HEK293 (cell line): ENCODE results near the gene AGO3.

Experiments
- GLIS1 ChIP-seq: fragments of 450-650 bp; formaldehyde crosslinking; IDR thresholded peaks from 2 replicates; pipeline ENCODE4 v1.5.1; 2016; ENCODE audit warnings: missing biosample characterization, missing genetic modification characterization
- HOXA7 ChIP-seq: sonication (generic); formaldehyde crosslinking; IDR thresholded peaks from 2 replicates; pipeline ENCODE4 v1.8.1; 2022; ENCODE audit warnings: missing genetic modification reagents, borderline replicate concordance
- HOXD13 ChIP-seq: sonication (generic); formaldehyde crosslinking; IDR thresholded peaks from 2 replicates; pipeline ENCODE4 v1.8.0; 2022; ENCODE audit warnings: missing genetic modification reagents, borderline replicate concordance
- KLF1 ChIP-seq: fragments of 450-650 bp; formaldehyde crosslinking; IDR thresholded peaks from 2 replicates; pipeline ENCODE4 v1.5.1; 2016; ENCODE audit warnings: missing biosample characterization, missing genetic modification characterization
- KLF8 ChIP-seq: fragments of 450-650 bp; formaldehyde crosslinking; IDR thresholded peaks from 2 replicates; pipeline ENCODE4 v1.5.1; 2016; ENCODE audit warnings: missing biosample characterization, missing genetic modification characterization
- SALL2 ChIP-seq: fragments of 450-650 bp; formaldehyde crosslinking; IDR thresholded peaks from 2 replicates; pipeline ENCODE4 v1.5.0; 2017; ENCODE audit warnings: missing biosample characterization, mild to moderate bottlenecking, missing genetic modification characterization, borderline replicate concordance
- YY1 ChIP-seq: fragments of 450-650 bp; formaldehyde crosslinking; IDR thresholded peaks from 2 replicates; pipeline ENCODE4 v1.5.1; 2018; ENCODE audit warnings: missing biosample characterization, missing genetic modification characterization
- ZBTB1 ChIP-seq: fragments of 450-650 bp; formaldehyde crosslinking; IDR thresholded peaks from 2 replicates; pipeline ENCODE4 v1.5.1; 2016; ENCODE audit warnings: missing biosample characterization, missing genetic modification characterization
- ZNF138 ChIP-seq: fragments of 450-650 bp; formaldehyde crosslinking; IDR thresholded peaks from 2 replicates; pipeline ENCODE4 v1.5.1; 2016; ENCODE audit warnings: missing biosample characterization, missing genetic modification characterization, borderline replicate concordance
- ZNF157 ChIP-seq: fragments of 450-650 bp; formaldehyde crosslinking; IDR thresholded peaks from 2 replicates; pipeline ENCODE4 v1.5.1; 2016; ENCODE audit warnings: missing biosample characterization, missing genetic modification characterization
- ZNF16 ChIP-seq: fragments of 450-650 bp; formaldehyde crosslinking; IDR thresholded peaks from 2 replicates; pipeline ENCODE4 v1.5.1; 2016; ENCODE audit warnings: low read depth, missing biosample characterization, missing genetic modification characterization
- ZNF175 ChIP-seq: fragments of 450-650 bp; formaldehyde crosslinking; IDR thresholded peaks from 2 replicates; pipeline ENCODE4 v1.5.1; 2016; ENCODE audit warnings: missing biosample characterization, missing genetic modification characterization
- ZNF248 ChIP-seq: fragments of 450-650 bp; formaldehyde crosslinking; IDR thresholded peaks from 2 replicates; pipeline ENCODE4 v1.5.1; 2017; ENCODE audit warnings: missing biosample characterization, missing genetic modification characterization
- ZNF341 ChIP-seq: fragments of 450-650 bp; formaldehyde crosslinking; IDR thresholded peaks from 2 replicates; pipeline ENCODE4; 2016; ENCODE audit warnings: low read depth, missing biosample characterization, missing genetic modification characterization
- ZNF37A ChIP-seq: fragments of 450-650 bp; IDR thresholded peaks from 2 replicates; pipeline ENCODE4 v1.5.1; 2018; ENCODE audit warnings: missing biosample characterization, missing genetic modification characterization
- ZNF510 ChIP-seq: fragments of 450-650 bp; formaldehyde crosslinking; IDR thresholded peaks from 2 replicates; pipeline ENCODE4 v1.5.1; 2018; ENCODE audit warnings: mild to moderate bottlenecking, missing genetic modification characterization, missing biosample characterization; ENCODE audit not compliant: insufficient replicate concordance
- ZNF544 ChIP-seq: fragments of 450-650 bp; formaldehyde crosslinking; IDR thresholded peaks from 2 replicates; pipeline ENCODE4 v1.5.0; 2017; ENCODE audit warnings: missing biosample characterization, missing genetic modification characterization
- ZNF555 ChIP-seq: fragments of 450-650 bp; formaldehyde crosslinking; conservative IDR thresholded peaks from 2 replicates; pipeline ENCODE4 v1.5.1; 2017; ENCODE audit warnings: missing biosample characterization, mild to moderate bottlenecking, missing genetic modification characterization, inconsistent platforms
- ZNF837 ChIP-seq: fragments of 450-650 bp; formaldehyde crosslinking; IDR thresholded peaks from 2 replicates; pipeline ENCODE4 v1.5.1; 2016; ENCODE audit warnings: missing biosample characterization, missing genetic modification characterization
- TF ChIP-seq, protein P1 (sequence below): fragments of 450-650 bp; formaldehyde crosslinking; IDR thresholded peaks from 2 replicates; pipeline ENCODE4 v1.5.1; 2016; ENCODE audit warnings: missing biosample characterization, missing genetic modification characterization
- TF ChIP-seq, protein P2 (sequence below): fragments of 450-650 bp; formaldehyde crosslinking; IDR thresholded peaks from 2 replicates; pipeline ENCODE4 v1.5.1; 2016; ENCODE audit warnings: missing biosample characterization, missing genetic modification characterization
- TF ChIP-seq, protein P3 (sequence below): fragments of 450-650 bp; formaldehyde crosslinking; conservative IDR thresholded peaks from 2 replicates; pipeline ENCODE4 v1.5.1; 2016; ENCODE audit warnings: low read depth, missing biosample characterization, missing genetic modification characterization
- TF ChIP-seq, protein P4 (sequence below): fragments of 450-650 bp; formaldehyde crosslinking; IDR thresholded peaks from 2 replicates; pipeline ENCODE4 v1.5.1; 2016; ENCODE audit warnings: missing biosample characterization, missing genetic modification characterization
- TF ChIP-seq, protein P5 (sequence below): fragments of 450-650 bp; formaldehyde crosslinking; optimal IDR thresholded peaks from 2 replicates; pipeline ENCODE3; 2016; ENCODE audit warnings: missing biosample characterization, mild to moderate bottlenecking, missing genetic modification characterization
- TF ChIP-seq, protein P6 (sequence below): fragments of 450-650 bp; IDR thresholded peaks from 2 replicates; pipeline ENCODE4 v1.5.1; 2018; ENCODE audit warnings: missing biosample characterization, missing genetic modification characterization
- TF ChIP-seq, protein P7 (sequence below): IDR thresholded peaks from 2 replicates; pipeline ENCODE4 v1.6.1; 2011; ENCODE audit warnings: mild to moderate bottlenecking, low read depth, low read length, borderline replicate concordance

Gene AGO3

DNA sequence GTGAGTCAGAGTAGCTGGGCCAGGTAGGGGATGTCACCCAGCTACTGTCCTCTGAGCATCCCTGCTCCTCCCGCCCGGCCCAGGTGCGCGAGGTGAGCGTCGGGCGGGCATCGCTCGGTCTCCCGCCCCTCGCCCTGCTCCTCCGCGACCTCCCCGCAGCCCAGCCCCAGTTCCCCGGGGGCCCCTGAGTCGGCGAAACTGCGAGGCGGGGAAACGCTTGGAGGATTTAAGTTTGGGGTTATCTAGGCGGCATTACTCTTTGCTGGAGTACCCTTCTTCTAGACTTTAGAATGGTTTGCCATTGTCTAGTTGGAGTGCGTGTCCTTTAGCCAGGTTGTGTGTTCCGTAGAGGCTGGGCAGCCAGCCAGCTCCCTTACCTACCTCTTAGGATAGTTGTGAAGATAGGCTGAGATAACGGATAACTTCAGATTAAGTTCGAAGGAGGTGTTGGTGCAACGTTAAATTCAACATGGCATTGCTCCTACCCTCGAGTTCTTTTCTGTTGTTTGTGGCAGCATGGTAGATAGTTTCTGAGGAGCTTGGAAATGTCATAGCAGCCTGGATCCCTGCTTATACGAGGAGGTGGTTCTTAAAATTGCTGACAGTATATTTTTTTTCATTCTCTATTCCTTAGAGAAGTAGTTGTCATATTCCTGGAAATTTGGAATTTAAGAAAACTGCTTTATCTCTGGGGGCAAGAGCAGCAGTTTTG is 697 bp downstream of the AGO3 start (continued):
- TF ChIP-seq, protein P1, sequence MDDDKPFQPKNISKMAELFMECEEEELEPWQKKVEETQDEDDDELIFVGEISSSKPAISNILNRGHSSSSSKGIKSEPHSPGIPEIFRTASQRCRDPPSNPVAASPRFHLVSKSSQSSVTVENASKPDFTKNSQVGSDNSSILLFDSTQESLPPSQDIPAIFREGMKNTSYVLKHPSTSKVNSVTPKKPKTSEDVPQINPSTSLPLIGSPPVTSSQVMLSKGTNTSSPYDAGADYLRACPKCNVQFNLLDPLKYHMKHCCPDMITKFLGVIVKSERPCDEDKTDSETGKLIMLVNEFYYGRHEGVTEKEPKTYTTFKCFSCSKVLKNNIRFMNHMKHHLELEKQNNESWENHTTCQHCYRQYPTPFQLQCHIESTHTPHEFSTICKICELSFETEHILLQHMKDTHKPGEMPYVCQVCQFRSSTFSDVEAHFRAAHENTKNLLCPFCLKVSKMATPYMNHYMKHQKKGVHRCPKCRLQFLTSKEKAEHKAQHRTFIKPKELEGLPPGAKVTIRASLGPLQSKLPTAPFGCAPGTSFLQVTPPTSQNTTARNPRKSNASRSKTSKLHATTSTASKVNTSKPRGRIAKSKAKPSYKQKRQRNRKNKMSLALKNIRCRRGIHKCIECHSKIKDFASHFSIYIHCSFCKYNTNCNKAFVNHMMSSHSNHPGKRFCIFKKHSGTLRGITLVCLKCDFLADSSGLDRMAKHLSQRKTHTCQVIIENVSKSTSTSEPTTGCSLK (tag by site-specific recombination) = no peak
- TF ChIP-seq, protein P2, sequence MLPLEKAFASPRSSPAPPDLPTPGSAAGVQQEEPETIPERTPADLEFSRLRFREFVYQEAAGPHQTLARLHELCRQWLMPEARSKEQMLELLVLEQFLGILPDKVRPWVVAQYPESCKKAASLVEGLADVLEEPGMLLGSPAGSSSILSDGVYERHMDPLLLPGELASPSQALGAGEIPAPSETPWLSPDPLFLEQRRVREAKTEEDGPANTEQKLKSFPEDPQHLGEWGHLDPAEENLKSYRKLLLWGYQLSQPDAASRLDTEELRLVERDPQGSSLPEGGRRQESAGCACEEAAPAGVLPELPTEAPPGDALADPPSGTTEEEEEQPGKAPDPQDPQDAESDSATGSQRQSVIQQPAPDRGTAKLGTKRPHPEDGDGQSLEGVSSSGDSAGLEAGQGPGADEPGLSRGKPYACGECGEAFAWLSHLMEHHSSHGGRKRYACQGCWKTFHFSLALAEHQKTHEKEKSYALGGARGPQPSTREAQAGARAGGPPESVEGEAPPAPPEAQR = no peak
- TF ChIP-seq SALL2 (tag by site-specific recombination) = no peak
- no peak for TF ChIP-seq ZNF544 (tag by site-specific recombination)
- no peak for TF ChIP-seq HOXA7 (CRISPR knock-in tag)
- TF ChIP-seq ZNF555 = no peak
- 0 out of 2 replicates have a peak, but pooled peaks have one; percentile 73 for TF ChIP-seq KLF8 (tag by site-specific recombination)
- TF ChIP-seq, protein P3, sequence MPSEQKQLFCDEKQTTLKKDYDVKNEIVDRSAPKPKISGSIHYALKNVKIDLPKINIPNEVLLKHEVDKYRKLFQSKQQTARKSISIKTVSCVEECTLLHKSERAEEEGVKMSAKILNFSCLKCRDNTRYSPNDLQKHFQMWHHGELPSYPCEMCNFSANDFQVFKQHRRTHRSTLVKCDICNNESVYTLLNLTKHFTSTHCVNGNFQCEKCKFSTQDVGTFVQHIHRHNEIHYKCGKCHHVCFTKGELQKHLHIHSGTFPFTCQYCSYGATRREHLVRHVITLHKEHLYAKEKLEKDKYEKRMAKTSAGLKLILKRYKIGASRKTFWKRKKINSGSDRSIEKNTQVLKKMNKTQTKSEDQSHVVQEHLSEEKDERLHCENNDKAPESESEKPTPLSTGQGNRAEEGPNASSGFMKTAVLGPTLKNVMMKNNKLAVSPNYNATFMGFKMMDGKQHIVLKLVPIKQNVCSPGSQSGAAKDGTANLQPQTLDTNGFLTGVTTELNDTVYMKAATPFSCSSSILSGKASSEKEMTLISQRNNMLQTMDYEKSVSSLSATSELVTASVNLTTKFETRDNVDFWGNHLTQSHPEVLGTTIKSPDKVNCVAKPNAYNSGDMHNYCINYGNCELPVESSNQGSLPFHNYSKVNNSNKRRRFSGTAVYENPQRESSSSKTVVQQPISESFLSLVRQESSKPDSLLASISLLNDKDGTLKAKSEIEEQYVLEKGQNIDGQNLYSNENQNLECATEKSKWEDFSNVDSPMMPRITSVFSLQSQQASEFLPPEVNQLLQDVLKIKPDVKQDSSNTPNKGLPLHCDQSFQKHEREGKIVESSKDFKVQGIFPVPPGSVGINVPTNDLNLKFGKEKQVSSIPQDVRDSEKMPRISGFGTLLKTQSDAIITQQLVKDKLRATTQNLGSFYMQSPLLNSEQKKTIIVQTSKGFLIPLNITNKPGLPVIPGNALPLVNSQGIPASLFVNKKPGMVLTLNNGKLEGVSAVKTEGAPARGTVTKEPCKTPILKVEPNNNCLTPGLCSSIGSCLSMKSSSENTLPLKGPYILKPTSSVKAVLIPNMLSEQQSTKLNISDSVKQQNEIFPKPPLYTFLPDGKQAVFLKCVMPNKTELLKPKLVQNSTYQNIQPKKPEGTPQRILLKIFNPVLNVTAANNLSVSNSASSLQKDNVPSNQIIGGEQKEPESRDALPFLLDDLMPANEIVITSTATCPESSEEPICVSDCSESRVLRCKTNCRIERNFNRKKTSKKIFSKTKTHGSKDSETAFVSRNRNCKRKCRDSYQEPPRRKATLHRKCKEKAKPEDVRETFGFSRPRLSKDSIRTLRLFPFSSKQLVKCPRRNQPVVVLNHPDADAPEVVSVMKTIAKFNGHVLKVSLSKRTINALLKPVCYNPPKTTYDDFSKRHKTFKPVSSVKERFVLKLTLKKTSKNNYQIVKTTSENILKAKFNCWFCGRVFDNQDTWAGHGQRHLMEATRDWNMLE (tag by site-specific recombination) = no peak
- TF ChIP-seq ZNF37A (tag by site-specific recombination) = no peak
- TF ChIP-seq HOXD13 (CRISPR knock-in tag) = no peak
- TF ChIP-seq ZNF837 (tag by site-specific recombination) = no peak
- TF ChIP-seq ZNF175 (tag by site-specific recombination) = no peak
- TF ChIP-seq, protein P4, sequence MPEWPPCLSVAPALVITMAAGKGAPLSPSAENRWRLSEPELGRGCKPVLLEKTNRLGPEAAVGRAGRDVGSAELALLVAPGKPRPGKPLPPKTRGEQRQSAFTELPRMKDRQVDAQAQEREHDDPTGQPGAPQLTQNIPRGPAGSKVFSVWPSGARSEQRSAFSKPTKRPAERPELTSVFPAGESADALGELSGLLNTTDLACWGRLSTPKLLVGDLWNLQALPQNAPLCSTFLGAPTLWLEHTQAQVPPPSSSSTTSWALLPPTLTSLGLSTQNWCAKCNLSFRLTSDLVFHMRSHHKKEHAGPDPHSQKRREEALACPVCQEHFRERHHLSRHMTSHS (tag by site-specific recombination) = no peak
- no peak for TF ChIP-seq ZNF248 (tag by site-specific recombination)
- 0 out of 2 replicates have a peak, but pooled peaks have one; percentile 63 for TF ChIP-seq GLIS1 (tag by site-specific recombination)
- TF ChIP-seq, protein P5, sequence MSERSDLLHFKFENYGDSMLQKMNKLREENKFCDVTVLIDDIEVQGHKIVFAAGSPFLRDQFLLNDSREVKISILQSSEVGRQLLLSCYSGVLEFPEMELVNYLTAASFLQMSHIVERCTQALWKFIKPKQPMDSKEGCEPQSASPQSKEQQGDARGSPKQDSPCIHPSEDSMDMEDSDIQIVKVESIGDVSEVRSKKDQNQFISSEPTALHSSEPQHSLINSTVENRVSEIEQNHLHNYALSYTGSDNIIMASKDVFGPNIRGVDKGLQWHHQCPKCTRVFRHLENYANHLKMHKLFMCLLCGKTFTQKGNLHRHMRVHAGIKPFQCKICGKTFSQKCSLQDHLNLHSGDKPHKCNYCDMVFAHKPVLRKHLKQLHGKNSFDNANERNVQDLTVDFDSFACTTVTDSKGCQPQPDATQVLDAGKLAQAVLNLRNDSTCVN (tag by site-specific recombination) = no peak
- TF ChIP-seq YY1 (tag by site-specific recombination) = no peak
- no peak for TF ChIP-seq ZNF138 (tag by site-specific recombination)
- no peak for TF ChIP-seq KLF1
- no peak for TF ChIP-seq ZNF510 (tag by site-specific recombination)
- TF ChIP-seq, protein P6, sequence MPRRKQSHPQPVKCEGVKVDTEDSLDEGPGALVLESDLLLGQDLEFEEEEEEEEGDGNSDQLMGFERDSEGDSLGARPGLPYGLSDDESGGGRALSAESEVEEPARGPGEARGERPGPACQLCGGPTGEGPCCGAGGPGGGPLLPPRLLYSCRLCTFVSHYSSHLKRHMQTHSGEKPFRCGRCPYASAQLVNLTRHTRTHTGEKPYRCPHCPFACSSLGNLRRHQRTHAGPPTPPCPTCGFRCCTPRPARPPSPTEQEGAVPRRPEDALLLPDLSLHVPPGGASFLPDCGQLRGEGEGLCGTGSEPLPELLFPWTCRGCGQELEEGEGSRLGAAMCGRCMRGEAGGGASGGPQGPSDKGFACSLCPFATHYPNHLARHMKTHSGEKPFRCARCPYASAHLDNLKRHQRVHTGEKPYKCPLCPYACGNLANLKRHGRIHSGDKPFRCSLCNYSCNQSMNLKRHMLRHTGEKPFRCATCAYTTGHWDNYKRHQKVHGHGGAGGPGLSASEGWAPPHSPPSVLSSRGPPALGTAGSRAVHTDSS (tag by site-specific recombination) = no peak
- no peak for TF ChIP-seq ZBTB1 (tag by site-specific recombination)
- no peak for TF ChIP-seq ZNF157 (tag by site-specific recombination)
- TF ChIP-seq, protein P7, sequence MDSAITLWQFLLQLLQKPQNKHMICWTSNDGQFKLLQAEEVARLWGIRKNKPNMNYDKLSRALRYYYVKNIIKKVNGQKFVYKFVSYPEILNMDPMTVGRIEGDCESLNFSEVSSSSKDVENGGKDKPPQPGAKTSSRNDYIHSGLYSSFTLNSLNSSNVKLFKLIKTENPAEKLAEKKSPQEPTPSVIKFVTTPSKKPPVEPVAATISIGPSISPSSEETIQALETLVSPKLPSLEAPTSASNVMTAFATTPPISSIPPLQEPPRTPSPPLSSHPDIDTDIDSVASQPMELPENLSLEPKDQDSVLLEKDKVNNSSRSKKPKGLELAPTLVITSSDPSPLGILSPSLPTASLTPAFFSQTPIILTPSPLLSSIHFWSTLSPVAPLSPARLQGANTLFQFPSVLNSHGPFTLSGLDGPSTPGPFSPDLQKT = no peak
- TF ChIP-seq ZNF16 (tag by site-specific recombination) = no peak
- no peak; the same call in none of the 2 replicates for TF ChIP-seq ZNF341 (tag by site-specific recombination)
